OCI-LY1 (cell line): ENCODE data around the gene GPRIN3.
A peak's percentile ranks its signal among the peaks of the same experiment; 100 is the strongest.
"Not testable (repeated sequence)": the region's sequence is repeated elsewhere in the genome, so short reads cannot be mapped to it uniquely, and the experiment has no call there.

ENCODE experiments used
- H2AFZ ChIP-seq: fragments of 200-600 bp; sonication (generic), shearing (Covaris generic); 2 replicates; pipeline ENCODE4 v1.6.0; 2014; ENCODE audit warnings: antibody characterized with exemption, mild to moderate bottlenecking, low read length
- H3F3A ChIP-seq: fragments of 200-600 bp; sonication (generic), shearing (Covaris generic); 2 replicates; pipeline ENCODE4 v1.6.0; 2014; ENCODE audit warnings: mild to moderate bottlenecking, antibody characterized with exemption, low read length, moderate library complexity; ENCODE audit not compliant: insufficient read depth
- H3K27ac ChIP-seq: fragments of 200-600 bp; sonication (generic); 2 replicates; pipeline ENCODE4 v1.5.1; 2014; ENCODE audit warnings: low read length, mixed run types, mild to moderate bottlenecking, low read depth; ENCODE audit not compliant: poor library complexity, severe bottlenecking
- H3K27me3 ChIP-seq: fragments of 200-600 bp; sonication (generic); 2 replicates; pipeline ENCODE4 v1.6.0; 2014; ENCODE audit warnings: antibody characterized with exemption, mild to moderate bottlenecking, low read length, moderate library complexity; ENCODE audit not compliant: insufficient read depth
- H3K36me3 ChIP-seq: fragments of 200-600 bp; sonication (generic); 2 replicates; pipeline ENCODE4 v1.6.1; 2014; ENCODE audit warnings: mild to moderate bottlenecking, antibody characterized with exemption, low read length, moderate library complexity, mixed read lengths; ENCODE audit not compliant: insufficient read depth
- H3K4me1 ChIP-seq: fragments of 200-600 bp; sonication (generic); 2 replicates; pipeline ENCODE4 v1.5.1; 2014; ENCODE audit warnings: mild to moderate bottlenecking, low read length, moderate library complexity; ENCODE audit not compliant: insufficient read depth, severe bottlenecking
- H3K4me2 ChIP-seq: fragments of 200-600 bp; sonication (generic), shearing (Covaris generic); 2 replicates; pipeline ENCODE4 v1.6.1; 2014; ENCODE audit warnings: low read length
- H3K4me3 ChIP-seq: fragments of 200-600 bp; sonication (generic); 2 replicates; pipeline ENCODE4 v1.5.1; 2014; ENCODE audit warnings: low read length, low read depth, mild to moderate bottlenecking, mixed read lengths; ENCODE audit not compliant: poor library complexity, severe bottlenecking
- H3K79me2 ChIP-seq: fragments of 200-600 bp; shearing (Covaris generic); 2 replicates; pipeline ENCODE4 v1.6.1; 2016; ENCODE audit warnings: mixed run types, low read length, mixed read lengths; ENCODE audit not compliant: insufficient read depth
- H3K9ac ChIP-seq: fragments of 200-600 bp; sonication (generic), shearing (Covaris generic); 2 replicates; pipeline ENCODE4 v1.6.1; 2014; ENCODE audit warnings: mild to moderate bottlenecking, low read length, mixed read lengths
- H3K9me2 ChIP-seq: fragments of 200-600 bp; sonication (generic), shearing (Covaris generic); 2 replicates; pipeline ENCODE4 v1.6.1; 2014; ENCODE audit warnings: low read depth, mild to moderate bottlenecking, low read length, mixed read lengths
- H3K9me3 ChIP-seq: fragments of 200-600 bp; shearing (Covaris generic); 2 replicates; pipeline ENCODE4 v1.6.1; 2014; ENCODE audit warnings: low read length, mixed read lengths
- H4K20me1 ChIP-seq: fragments of 200-600 bp; sonication (generic), shearing (Covaris generic); 2 replicates; pipeline ENCODE4 v1.6.0; 2016; ENCODE audit warnings: mild to moderate bottlenecking, low read length; ENCODE audit not compliant: insufficient read depth
- EZH2 ChIP-seq: fragments of 200-600 bp; sonication (generic), shearing (Covaris generic); IDR thresholded peaks from 2 replicates; pipeline ENCODE4 v1.8.0; 2017; ENCODE audit warnings: borderline replicate concordance, mixed run types, mild to moderate bottlenecking, antibody characterized with exemption, low read length, moderate library complexity, mixed read lengths
- TF ChIP-seq, protein P1 (sequence below): fragments of 200-600 bp; sonication (generic), shearing (Covaris generic); IDR thresholded peaks from 2 replicates; pipeline ENCODE4 v1.5.1; 2017; ENCODE audit warnings: mild to moderate bottlenecking, antibody characterized with exemption, low read length, moderate library complexity, mixed read lengths

Gene GPRIN3

GRCh38 chr4:89256203-89256800 is 51.3 kb downstream of the GPRIN3 start:
- Histone ChIP-seq H3K9ac (no peak overlapping the region), H3K27me3 (no peaks in the 10 kb centered on the region), H3K4me2 (no peak overlapping the region), H4K20me1 (no peaks in the 10 kb centered on the region), H3K79me2 (no peaks in the 10 kb centered on the region), H2AFZ (no peak overlapping the region), H3K9me3 (no peaks in the 10 kb centered on the region), H3K9me2 (no peaks in the 10 kb centered on the region), H3F3A (no peaks in the 10 kb centered on the region), H3K27ac (no peak overlapping the region), H3K4me3 (no peak overlapping the region), H3K36me3 (no peaks in the 10 kb centered on the region), H3K4me1 (peaks cover 41% of the 10 kb centered on the region)
- TF ChIP-seq, protein P1, sequence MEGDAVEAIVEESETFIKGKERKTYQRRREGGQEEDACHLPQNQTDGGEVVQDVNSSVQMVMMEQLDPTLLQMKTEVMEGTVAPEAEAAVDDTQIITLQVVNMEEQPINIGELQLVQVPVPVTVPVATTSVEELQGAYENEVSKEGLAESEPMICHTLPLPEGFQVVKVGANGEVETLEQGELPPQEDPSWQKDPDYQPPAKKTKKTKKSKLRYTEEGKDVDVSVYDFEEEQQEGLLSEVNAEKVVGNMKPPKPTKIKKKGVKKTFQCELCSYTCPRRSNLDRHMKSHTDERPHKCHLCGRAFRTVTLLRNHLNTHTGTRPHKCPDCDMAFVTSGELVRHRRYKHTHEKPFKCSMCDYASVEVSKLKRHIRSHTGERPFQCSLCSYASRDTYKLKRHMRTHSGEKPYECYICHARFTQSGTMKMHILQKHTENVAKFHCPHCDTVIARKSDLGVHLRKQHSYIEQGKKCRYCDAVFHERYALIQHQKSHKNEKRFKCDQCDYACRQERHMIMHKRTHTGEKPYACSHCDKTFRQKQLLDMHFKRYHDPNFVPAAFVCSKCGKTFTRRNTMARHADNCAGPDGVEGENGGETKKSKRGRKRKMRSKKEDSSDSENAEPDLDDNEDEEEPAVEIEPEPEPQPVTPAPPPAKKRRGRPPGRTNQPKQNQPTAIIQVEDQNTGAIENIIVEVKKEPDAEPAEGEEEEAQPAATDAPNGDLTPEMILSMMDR: no peak
- no peak for TF ChIP-seq EZH2

DNA sequence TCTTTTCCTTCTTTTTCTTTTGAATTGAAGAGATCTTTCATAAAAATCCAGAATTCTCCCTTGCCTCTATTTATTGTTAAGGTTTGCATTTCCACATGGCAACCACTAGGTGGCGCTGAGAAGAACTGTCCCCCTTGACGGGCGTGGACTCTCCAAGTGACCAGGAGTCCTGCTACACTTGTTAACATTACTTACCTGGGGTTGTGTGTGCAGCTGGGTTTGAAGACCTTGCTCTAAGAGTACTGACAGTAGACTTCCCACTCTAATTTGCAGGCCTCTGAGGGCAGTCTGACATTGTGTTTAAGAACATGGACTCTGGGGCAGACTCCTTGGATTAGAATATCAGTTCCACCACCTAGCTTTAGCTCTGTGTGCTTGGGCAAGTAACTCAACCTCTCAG is 52.8 kb downstream of the GPRIN3 start:
- Histone ChIP-seq H2AFZ (no peak overlapping the region), H3K4me2 (no peak overlapping the region)

GRCh38 chr4:89254347-89254746 is 53.3 kb downstream of the GPRIN3 start:
- peaks cover 36% of the 10 kb centered on the region for H3K4me1 ChIP-seq
- not testable (repeated sequence) for H3K4me3 ChIP-seq, H3K27ac ChIP-seq, H3K4me2 ChIP-seq, H3K36me3 ChIP-seq, H2AFZ ChIP-seq, H3K9ac ChIP-seq, H4K20me1 ChIP-seq, H3K79me2 ChIP-seq, H3K27me3 ChIP-seq, H3K9me3 ChIP-seq, H3F3A ChIP-seq, H3K9me2 ChIP-seq

More for the DNA sequence above, 52.8 kb downstream of the GPRIN3 start:
- Histone ChIP-seq H3K4me1 (peaks cover 36% of the 10 kb centered on the region), H3K27ac (no peak overlapping the region), H3K27me3 (no peaks in the 10 kb centered on the region), H4K20me1 (no peaks in the 10 kb centered on the region), H3K9ac (no peak overlapping the region), H3K9me2 (no peaks in the 10 kb centered on the region), H3K36me3 (no peaks in the 10 kb centered on the region), H3K9me3 (no peaks in the 10 kb centered on the region), H3K79me2 (no peaks in the 10 kb centered on the region), H3K4me3 (no peak overlapping the region), H3F3A (no peaks in the 10 kb centered on the region)
- no peak for TF ChIP-seq EZH2
- TF ChIP-seq, protein P1: peak; percentile 90

DNA sequence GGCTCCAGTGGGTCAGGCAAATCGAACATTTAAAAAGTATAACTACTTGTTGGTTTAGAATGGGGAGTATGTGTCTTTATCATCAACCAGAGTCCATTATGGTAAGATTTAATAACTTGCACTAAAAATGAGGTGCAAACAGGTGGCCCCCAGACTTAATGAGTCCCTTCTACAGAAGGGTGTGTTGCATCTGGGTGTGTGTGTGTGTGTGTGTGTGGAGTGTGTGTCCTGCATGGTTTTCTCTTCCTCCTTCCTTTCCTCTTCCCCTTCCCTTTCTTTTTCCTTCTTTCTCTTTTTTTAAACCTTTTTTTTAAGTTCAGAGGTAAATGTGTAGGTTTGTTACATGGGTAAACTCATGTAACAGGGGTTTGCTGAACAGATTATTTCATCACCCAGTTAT is 53.7 kb downstream of the GPRIN3 start:
- Histone ChIP-seq H3K36me3 (no peaks in the 10 kb centered on the region), H3K9me2 (no peaks in the 10 kb centered on the region), H3K27ac (no peak overlapping the region), H4K20me1 (no peaks in the 10 kb centered on the region), H3K9ac (no peak overlapping the region), H3K4me2 (no peak overlapping the region), H3K27me3 (no peaks in the 10 kb centered on the region), H3K4me3 (no peak overlapping the region), H3F3A (no peaks in the 10 kb centered on the region), H3K79me2 (no peaks in the 10 kb centered on the region), H3K4me1 (peaks cover 34% of the 10 kb centered on the region), H3K9me3 (no peaks in the 10 kb centered on the region), H2AFZ (no peak overlapping the region)
- TF ChIP-seq, protein P1: no peak
- no peak for TF ChIP-seq EZH2
